PC-9 (cell line): ENCODE measurements around the gene GDF2. TPM values are rescaled to one million over a fixed set of nuclear protein-coding genes. Genes with fewer than 3 reads are reported as not detected.

Source experiments
- BruUV-seq: library from RNA; stranded (reverse); fragments of 400-500 nt; replicated peaks from 2 replicates; lab custom pipeline; 2021; lab: Mats Ljungman, UMichigan
- CTCF ChIA-PET: fragments of 300-600 bp; sonication (Branson Sonifier 250); formaldehyde crosslinking; loops from one replicate; lab custom pipeline; 2022; ENCODE audit warnings: antibody characterized with exemption; lab: Charles Lee
- POLR2A ChIA-PET: fragments of 300-600 bp; sonication (Branson Sonifier 250); formaldehyde crosslinking; loops from one replicate; lab custom pipeline; 2022; ENCODE audit warnings: antibody characterized with exemption; ENCODE audit not compliant: unreplicated experiment; lab: Charles Lee
- DNase-seq, 2 experiments: peaks; one replicate each; pipeline versions ENCODE4 v3.0.0 to v3.0.0-alpha.2; 2015 to 2022; ENCODE audit warnings: mixed read lengths in 1 of 2
- H2AFZ ChIP-seq: fragments of 200-600 bp; sonication (generic); 2 replicates; pipeline ENCODE4 v1.8.1; 2017; ENCODE audit warnings: antibody characterized with exemption
- H3F3A ChIP-seq: fragments of 200-600 bp; sonication (generic); 2 replicates; pipeline ENCODE4 v1.8.1; 2017; ENCODE audit warnings: antibody characterized with exemption, mild to moderate bottlenecking, low read depth; ENCODE audit not compliant: insufficient read depth
- H3K27ac ChIP-seq: fragments of 200-600 bp; sonication (generic); 2 replicates; pipeline ENCODE4 v1.6.1; 2016; ENCODE audit warnings: mixed run types
- H3K27me3 ChIP-seq: fragments of 200-600 bp; sonication (generic); 2 replicates; pipeline ENCODE4 v1.6.1; 2016; ENCODE audit warnings: low read depth, mixed run types; ENCODE audit not compliant: insufficient read depth
- H3K36me3 ChIP-seq: fragments of 200-600 bp; sonication (generic); 2 replicates; pipeline ENCODE4 v1.6.1; 2016; ENCODE audit warnings: low read depth, mixed run types
- H3K4me1 ChIP-seq: fragments of 200-600 bp; sonication (generic); replicated peaks from 2 replicates; pipeline ENCODE4 v1.6.1; 2016; ENCODE audit warnings: mixed run types; ENCODE audit not compliant: insufficient read depth
- H3K4me2 ChIP-seq: fragments of 200-600 bp; sonication (generic); 2 replicates; pipeline ENCODE4 v1.6.1; 2017; ENCODE audit warnings: mixed run types
- H3K4me3 ChIP-seq: fragments of 200-600 bp; sonication (generic); 2 replicates; pipeline ENCODE4 v1.6.1; 2016; ENCODE audit warnings: mixed run types
- H3K79me2 ChIP-seq: fragments of 200-600 bp; sonication (generic); 2 replicates; pipeline ENCODE4 v1.6.1; 2017; ENCODE audit warnings: low read depth, mixed run types
- H3K9me2 ChIP-seq: fragments of 200-600 bp; sonication (generic); 2 replicates; pipeline ENCODE4 v1.8.1; 2017; ENCODE audit warnings: mild to moderate bottlenecking; ENCODE audit not compliant: insufficient read depth
- H3K9me3 ChIP-seq: fragments of 200-600 bp; sonication (generic); 2 replicates; pipeline ENCODE4 v1.8.1; 2016; ENCODE audit warnings: low read depth; ENCODE audit not compliant: insufficient read depth
- H4K20me1 ChIP-seq: fragments of 200-600 bp; sonication (generic); 2 replicates; pipeline ENCODE4 v1.8.1; 2017; ENCODE audit not compliant: insufficient read depth
- CTCF ChIP-seq: fragments of 200-600 bp; sonication (generic); conservative IDR thresholded peaks from 2 replicates; pipeline ENCODE4 v1.6.1; 2017; ENCODE audit warnings: mixed run types, antibody characterized with exemption, mild to moderate bottlenecking, moderate library complexity
- EZH2 ChIP-seq: fragments of 200-600 bp; sonication (generic); IDR thresholded peaks from 2 replicates; pipeline ENCODE4 v1.8.0; 2017; ENCODE audit warnings: antibody characterized with exemption, low read depth
- intact Hi-C: fragments of 100-400 bp; cut with micrococcal nuclease; formaldehyde crosslinking; loops from one replicate; pipeline ENCODE4 v1.10.0; 2022; ENCODE audit not compliant: unreplicated experiment
- total RNA-seq: library from RNA; stranded (reverse); gene quantifications from 2 replicates; pipeline ENCODE4 v1.2.3, GENCODE V29; 2021

GDF2 gene
- total RNA-seq, 1 experiment from 2014 or later: not detected

GRCh38 chr10:47332371-47332770 lies 10.1 kb downstream of the GDF2 start:
- Histone ChIP-seq H3K4me3 (no peak overlapping the region), H2AFZ (no peak overlapping the region), H3K79me2 (no peaks in the 10 kb centered on the region), H3K27me3 (peaks cover 16% of the 10 kb centered on the region), H3F3A (no peaks in the 10 kb centered on the region), H3K36me3 (no peaks in the 10 kb centered on the region), H4K20me1 (no peaks in the 10 kb centered on the region), H3K4me2 (no peak overlapping the region), H3K4me1 (no peaks in the 10 kb centered on the region; the same call in 1 of the 2 replicates), H3K9me3 (no peaks in the 10 kb centered on the region), H3K27ac (no peak overlapping the region), H3K9me2 (no peaks in the 10 kb centered on the region)
- DNase-seq: no peak
- ChIA-PET POLR2A (interaction anchor here (0.5 to 0.6 kb wide), 2 partner anchors 9 to 777 kb away, joined by 3 to 4 read pairs; no protein-coding TSS in a partner anchor), CTCF (no interaction called here)
- intact Hi-C loops: no loop called here
- TF ChIP-seq EZH2 (no peak), CTCF (no peak)
- BruUV-seq: no TSS peak

- TF ChIP-seq CTCF (no peak), EZH2 (no peak)
- ChIA-PET POLR2A (interaction anchor here (0.7 kb wide), 1 partner anchor 321 kb away, joined by 4 read pairs; no protein-coding TSS in a partner anchor), CTCF (no interaction called here)
- BruUV-seq: no TSS peak
- H3K27ac ChIP-seq: no peak overlapping the region
- no peak overlapping the region for H3K4me3 ChIP-seq
- no peak overlapping the region for H2AFZ ChIP-seq
- no peaks in the 10 kb centered on the region for H4K20me1 ChIP-seq
- H3K9me3 ChIP-seq: no peaks in the 10 kb centered on the region
- H3K79me2 ChIP-seq: no peaks in the 10 kb centered on the region
- no peaks in the 10 kb centered on the region for H3K9me2 ChIP-seq
- no peak overlapping the region for H3K4me2 ChIP-seq
- intact Hi-C loops: no loop called here
- H3F3A ChIP-seq: no peaks in the 10 kb centered on the region
- no peaks in the 10 kb centered on the region for H3K36me3 ChIP-seq
- H3K27me3 ChIP-seq: peaks cover 16% of the 10 kb centered on the region
- no peak for DNase-seq
- no peaks in the 10 kb centered on the region; the same call in 1 of the 2 replicates for H3K4me1 ChIP-seq
Measured at GRCh38 chr10:47332946-47333345, 10.7 kb downstream of the GDF2 start.

GRCh38 chr10:47333532-47333931 lies 11.3 kb downstream of the GDF2 start:
- no TSS peak for BruUV-seq
- H3K27ac ChIP-seq: no peak overlapping the region
- peaks cover 16% of the 10 kb centered on the region for H3K27me3 ChIP-seq
- TF ChIP-seq CTCF: no peak
- DNase-seq: no peak
- H4K20me1 ChIP-seq: no peaks in the 10 kb centered on the region
- no peaks in the 10 kb centered on the region for H3K79me2 ChIP-seq
- intact Hi-C loops: no loop called here
- H3K9me2 ChIP-seq: no peaks in the 10 kb centered on the region
- no peak overlapping the region for H3K4me2 ChIP-seq
- H3K9me3 ChIP-seq: no peaks in the 10 kb centered on the region
- H2AFZ ChIP-seq: no peak overlapping the region
- ChIA-PET POLR2A (no interaction called here), CTCF (no interaction called here)
- no peaks in the 10 kb centered on the region for H3F3A ChIP-seq
- H3K4me3 ChIP-seq: no peak overlapping the region
- H3K36me3 ChIP-seq: no peaks in the 10 kb centered on the region
- H3K4me1 ChIP-seq: no peaks in the 10 kb centered on the region; the same call in 1 of the 2 replicates
